LoVo (cell line): Measurements from ENCODE around the gene FAM53C.
"Not testable (repeated sequence)": the region's sequence is repeated elsewhere in the genome, so short reads cannot be mapped to it uniquely, and the experiment has no call there.

Experiments
- DNase-seq: peaks from one replicate; pipeline ENCODE4 v3.0.0-alpha.2; 2016; ENCODE audit warnings: low spot score

FAM53C gene

DNA sequence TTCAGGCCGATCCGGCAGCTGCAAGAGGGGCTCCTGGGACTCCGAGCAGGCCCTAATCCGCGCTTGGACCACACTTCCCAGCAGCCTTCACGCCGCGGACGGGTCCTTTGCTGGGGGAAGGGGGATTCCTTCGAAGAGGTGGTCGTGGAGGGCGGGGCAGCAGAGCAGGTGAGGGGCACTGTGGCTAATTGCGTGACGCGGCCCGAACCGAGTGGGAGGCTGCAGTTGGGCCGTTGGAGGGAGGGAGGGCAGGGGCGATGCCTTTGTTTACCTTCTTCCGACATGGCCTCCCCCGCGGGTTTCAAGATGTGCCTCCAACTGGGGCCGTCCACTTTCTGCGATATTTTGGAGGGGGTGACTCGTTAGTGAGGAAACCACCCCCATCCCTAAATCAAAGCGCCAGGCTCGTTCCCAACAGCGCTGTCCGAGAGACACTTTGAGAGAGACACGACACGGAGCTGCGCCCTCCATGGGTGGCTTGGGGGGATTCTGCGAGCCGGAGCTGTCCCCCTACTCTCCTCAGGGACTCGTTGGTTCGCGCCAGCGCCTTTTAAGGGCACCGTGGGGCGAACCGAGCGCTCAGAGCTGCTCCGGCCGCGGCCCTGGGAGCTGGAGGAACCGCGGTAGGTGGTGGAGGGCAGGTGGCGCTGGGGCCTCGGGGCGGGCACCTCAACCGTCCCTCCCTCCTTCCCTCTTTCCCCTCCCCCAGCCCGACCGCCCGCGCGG, at the start of gene FAM53C:
FAM53C (plus strand) TSS at position 582 of the 726 bp plus-strand sequence. CDS start 3,070 bp downstream, outside the sequence.
- peak; percentile 94 for DNase-seq

DNA sequence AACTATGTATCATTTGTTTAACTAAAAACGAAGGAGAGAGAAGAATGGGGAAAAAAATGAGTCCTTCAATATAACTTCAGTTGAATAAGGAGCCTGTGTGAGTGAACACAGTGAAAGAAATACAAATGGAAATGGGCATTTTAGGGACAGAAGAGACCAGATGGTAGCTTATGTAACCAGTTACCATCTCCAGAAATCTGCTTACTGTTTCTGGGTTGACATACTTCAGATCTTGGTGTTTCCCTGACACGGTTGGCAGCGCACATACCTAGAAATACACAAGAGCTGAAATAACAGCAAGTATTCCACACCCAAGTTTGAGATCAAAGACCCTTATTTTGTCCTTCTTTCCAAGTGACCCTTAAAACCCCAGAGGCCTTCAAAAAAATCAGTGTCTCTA, 48.8 kb upstream of the FAM53C start:
- DNase-seq: no peak

DNA sequence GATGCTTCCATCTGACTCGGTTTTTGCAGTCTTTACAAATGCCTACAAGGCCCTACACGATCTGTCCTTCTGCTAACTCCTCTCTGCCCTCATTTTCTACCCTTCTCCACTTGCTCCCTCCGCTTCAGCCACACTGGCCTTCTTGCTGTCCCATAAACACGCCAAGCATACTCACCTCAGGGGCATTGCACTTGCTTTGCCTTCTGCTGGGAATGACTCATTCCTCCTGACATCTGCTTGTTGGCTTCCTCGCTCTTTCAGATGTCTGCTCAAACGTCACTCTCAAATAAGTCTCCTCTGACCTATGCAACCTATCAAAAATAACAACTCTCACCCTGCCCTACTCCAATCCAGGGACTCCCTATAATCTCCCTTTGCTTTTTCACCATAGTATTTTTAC, 34.7 kb upstream of the FAM53C start:
- no peak for DNase-seq

DNA sequence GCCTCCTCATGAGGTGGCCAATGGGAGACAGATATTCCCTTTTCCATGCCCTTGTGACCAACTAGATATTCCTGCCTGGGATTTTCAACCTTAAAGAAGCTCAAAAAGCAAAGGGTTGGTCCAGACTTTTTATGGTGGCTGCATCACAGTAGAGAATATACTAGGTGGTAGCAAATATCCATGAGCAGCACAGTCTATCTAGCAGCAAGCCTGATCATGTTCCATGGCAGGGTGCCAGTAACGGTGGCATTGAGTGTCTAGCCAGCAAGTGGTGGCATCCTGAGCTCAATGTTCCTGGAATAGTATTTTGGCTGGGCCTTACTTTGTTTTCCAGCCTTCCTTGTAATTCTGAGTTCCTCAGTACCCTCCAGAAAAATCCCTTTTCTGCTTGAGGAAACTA, 32.3 kb upstream of the FAM53C start:
- no peak for DNase-seq

DNA sequence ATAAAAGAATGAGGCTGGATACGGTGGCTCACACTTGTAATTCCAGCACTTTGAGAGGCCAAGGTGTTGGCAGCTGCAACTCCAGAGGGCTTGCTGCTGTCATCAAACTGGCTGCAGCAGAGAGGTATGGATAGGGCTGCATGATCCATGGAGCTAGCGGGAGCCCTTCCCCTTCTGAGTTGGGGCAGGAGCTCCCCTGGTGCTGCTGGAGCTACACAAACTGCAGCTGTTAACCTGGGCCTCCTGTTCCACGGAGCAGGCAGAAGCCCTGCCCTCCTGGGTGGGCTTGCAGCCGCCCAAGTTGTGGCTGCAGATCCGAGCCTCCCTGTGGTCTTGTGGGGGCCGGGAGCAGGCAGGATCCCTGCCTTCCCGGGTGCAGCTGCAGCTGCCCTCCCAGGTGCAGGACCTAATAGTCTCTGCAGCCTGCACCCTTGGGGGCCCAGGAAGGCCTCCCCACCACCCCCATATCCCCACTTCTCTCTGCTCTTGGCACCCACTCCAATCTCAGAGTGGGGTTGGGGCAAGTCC, 22.3 kb upstream of the FAM53C start:
- no peak for DNase-seq

DNA sequence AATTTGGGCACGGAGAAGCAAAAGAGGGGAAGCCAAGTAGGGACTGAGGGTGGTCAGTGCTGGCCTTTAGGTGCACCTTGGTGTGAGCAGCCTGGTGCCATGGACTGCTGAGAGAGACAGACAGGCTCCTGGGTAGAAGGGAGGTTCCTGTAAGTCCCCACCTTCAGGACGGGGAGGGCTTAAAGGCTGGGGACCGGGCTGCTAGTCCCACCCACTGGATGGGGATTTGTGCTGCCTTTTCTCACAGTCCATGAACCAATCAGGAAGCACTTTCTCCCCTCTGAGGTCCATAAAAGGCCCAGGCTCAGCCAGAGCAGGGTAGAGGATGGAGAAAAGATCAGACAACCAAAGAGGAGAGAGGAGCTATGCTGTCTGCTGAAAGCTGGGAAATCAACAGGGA, 21.7 kb upstream of the FAM53C start:
- no peak for DNase-seq

DNA sequence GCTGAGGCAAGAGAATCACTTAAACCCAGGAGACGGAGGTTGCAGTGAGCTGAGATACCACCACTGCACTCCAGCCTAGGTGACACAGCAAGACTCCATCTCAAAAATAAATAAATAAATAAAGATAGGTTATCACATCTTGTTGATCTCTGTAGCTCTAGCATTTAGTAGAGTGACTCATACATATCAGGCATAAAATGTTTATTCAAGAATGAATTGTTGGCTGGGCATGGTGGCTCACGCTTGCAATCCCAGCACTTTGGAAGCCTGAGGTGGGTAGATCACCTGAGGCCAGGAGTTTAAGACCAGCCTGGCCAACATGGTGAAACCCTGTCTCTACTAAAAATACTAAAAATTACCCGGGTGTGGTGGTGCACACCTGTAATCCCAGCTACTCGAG, 19.9 kb upstream of the FAM53C start:
- DNase-seq: not testable (repeated sequence)

DNA sequence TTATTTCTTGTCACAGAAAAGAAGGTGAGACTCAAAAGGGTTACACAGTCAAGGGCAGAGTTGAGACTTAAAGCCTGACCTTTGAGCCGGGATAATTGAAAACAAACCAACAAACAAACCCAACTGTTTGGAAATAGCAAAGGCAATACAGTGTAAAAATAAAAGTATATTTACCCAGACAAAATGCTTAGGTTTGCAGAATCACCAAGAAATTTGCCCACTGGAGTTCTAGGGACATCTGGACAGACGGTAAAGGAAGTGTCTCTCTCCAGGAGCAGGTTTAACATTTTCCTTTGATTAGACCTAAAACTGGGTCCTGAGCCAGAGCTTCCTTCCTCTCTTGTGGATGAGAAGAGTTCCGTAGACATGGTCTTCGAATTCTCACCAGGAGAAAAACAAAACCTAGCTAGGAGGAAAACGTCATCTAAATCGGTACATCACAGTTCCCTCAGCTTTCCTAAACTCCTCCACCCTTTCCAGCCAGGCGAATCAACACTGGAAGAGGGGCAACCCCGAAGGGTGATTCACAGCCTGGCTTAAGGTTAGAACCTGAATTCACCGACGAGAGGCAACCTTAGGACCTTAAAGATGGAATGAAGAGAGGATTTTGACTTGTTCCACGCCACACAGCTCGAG, 7.1 kb upstream of the FAM53C start:
- DNase-seq: no peak

DNA sequence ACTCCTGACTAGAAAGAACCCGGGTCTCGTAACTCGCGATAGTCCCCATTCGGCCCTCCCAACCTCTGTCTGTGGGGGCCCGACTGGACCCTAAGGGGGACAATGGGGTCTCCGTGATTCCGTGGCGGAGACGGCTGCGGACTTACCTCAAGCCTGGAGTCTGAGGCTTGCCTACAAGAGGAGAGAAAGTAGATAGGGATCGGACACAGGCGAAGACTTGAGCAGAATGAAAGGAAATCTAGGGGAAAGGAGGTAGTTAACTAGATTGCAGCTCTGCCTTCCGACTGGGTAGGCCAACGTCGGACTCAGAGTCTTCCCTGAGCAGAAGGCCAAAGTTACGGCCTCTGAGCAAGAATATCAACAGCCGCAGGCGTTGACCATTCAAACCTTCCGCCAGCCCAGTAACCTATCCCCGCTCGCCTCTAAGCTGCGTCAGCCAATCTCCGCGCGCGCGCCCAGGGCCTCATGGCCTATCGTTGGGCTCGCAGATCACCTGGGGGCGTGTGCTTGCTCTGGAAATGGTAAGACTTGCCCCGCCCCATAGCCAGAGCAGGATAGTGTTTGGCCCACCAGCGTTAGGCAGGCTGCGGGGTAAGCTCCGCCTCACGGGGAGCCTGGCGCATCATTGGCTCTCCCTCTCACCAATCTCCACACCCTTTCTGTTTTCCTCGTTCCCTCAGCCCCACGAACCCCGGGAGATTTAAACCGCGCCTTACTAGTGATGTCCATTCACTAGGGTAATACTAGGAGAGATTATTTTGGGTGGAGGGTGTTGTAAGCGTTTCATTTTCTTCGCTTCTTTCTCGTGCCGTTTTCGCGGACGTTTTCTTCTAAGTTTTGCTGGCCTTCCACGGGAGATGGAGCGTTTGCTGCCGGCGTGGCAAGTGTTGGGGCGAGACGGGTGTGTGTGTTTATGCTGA, 6.4 kb upstream of the FAM53C start, which contains the start of gene CDC25C:
CDC25C (minus strand) TSS at position 356 of the 920 bp plus-strand sequence. CDS start 624 bp downstream, outside the sequence.
- peak; percentile 100 for DNase-seq

DNA sequence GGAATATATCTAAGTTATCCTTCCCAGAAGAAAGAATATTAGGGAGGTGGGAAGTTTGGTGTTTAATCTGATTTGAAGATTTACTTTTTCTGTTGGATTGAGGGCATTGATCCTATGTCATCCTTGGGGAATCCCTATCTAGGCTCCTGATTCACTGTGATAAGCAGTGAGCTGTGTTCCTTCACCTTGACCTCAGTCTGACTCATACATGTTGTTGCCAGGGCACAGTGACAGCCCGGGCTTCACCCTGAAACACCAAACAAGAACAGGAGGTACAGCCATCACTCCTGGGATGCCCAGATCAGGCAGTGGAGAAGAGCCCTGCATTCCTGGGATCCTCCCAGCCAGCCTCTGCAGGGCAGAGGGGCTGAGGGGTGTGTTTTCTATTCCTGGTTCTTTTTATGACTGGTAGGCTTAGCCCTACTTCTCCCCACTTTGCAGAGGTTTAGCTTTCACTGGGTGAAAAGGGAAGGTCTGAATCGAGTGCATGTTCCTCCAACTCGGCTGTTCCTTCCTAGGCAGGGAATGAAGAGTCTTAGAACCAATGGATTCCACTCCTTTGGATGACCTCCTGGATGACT, 3.1 kb upstream of the FAM53C start:
- no peak for DNase-seq

DNA sequence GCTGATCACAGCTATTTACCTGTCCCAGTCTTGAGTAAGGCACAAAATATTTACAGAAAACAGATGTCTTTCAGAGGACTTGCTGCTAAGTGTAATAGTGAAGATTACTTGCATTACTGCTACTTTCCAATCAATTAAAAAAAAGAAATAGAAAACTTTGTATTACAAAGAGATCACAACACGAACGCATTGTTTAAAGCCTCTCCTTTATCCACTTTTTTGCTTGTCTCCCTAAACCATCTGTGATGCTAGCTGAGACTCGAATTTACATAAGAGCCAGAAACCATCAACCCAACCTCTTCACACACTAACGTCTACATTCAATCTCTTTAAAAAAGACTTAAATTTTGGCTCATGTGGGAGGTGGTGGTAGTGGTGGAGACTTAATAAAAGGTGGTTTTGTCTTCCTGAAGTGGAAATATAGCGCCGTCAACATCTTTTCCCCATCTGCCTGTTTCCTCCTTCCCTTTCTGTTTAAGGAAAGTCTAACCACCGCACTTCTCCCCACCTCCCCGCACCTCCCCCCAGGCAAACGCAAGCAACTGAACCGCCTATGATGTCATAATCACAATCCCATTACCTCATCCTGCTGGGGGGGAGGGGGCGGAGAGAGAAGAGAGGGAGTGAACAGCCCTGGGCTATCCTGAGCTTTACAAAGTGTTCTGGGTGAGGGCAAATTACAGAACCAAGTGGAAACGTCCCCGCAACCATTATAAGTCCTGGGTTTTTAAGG, 948 bp upstream of the FAM53C start:
- DNase-seq: peak; percentile 83

DNA sequence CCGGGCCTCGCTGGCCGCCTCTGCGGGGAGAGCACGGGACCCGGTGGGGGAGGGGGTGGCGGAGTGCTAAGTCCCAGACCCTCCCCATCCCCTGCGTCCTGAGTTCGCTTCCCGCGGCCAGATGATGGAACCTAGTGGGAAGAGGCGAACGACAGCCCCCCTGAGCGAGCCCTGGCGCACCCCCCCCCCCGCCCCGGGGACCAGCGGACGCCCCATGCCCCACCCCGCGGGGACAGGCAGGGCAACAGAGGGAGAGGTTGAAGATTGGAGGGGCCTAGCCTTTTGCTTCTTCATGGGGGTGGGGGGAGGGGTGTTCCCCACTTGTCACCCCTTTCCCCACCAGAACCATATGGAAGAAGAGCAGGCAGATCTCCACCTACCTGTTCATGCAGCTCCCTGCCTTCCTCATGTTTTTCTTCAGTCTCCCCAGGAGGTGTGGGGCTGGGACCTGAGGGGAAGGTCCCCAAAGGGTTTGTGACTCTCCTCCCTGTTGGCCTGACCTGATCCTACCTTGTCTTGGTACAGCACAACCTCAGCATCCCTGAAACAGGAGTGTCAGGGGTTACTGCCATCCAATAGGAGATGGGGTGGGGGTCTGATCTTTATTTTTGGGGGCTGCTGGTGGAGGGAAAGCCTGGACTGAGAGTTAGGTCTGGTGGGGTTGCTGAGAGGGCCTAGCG, 485 bp downstream of the FAM53C start:
- DNase-seq: no peak

DNA sequence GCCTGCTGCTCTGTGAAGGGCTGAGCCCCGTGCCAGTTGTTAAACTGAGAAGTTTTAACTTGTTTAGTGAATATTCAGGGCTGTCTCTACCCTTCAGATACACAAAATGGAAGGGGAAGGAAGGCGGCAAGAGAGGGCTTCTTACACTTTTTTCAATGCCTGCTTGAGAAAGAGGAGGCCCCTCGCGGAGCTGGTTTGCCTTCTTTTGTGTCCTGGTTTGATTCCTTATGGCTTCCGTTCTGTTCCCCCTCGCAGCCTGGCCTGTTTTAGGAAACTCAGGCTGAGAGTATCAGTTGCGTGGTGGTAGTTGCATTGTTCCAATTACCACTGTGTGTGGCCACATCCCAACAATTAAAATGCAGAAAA, 1.0 kb downstream of the FAM53C start:
- no peak for DNase-seq

DNA sequence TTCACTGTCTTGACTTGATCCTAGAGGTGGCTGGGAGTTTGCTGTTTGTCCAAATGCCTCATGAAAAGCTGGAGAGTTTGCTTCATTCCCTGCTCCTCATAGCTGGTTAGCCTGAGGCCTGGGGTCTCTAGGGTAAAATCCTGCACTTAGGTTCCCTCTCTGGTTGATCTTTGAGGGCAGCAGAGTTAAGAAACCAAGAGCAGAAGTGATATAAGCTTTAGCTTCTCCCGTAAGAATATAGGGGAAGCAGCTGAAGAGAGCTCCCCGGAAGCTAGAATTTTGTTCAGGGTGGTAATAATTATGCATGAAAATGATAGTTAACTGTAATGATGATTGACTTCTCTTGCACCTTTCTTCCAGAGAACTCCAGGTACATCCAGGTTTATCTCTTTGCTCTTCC, 1.4 kb downstream of the FAM53C start:
- DNase-seq: no peak

DNA sequence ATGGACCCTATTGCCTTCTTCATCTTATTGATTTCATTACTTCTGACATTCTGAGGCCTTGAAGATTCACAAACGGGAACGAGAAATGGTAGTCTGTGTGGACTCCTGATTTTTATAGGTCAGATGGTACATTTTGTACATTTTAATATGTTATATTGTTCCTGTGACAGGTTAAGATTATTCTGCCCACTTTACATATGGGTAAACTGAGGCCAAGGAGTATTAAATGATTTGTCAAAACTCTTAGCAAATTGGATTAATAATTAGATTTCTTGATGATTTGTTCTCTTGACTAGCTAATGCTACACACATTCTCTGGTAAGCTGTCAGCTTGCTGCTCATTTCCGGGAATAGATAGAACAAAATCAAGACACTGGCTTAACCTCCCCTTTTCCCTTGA, 1.9 kb downstream of the FAM53C start:
- no peak for DNase-seq

DNA sequence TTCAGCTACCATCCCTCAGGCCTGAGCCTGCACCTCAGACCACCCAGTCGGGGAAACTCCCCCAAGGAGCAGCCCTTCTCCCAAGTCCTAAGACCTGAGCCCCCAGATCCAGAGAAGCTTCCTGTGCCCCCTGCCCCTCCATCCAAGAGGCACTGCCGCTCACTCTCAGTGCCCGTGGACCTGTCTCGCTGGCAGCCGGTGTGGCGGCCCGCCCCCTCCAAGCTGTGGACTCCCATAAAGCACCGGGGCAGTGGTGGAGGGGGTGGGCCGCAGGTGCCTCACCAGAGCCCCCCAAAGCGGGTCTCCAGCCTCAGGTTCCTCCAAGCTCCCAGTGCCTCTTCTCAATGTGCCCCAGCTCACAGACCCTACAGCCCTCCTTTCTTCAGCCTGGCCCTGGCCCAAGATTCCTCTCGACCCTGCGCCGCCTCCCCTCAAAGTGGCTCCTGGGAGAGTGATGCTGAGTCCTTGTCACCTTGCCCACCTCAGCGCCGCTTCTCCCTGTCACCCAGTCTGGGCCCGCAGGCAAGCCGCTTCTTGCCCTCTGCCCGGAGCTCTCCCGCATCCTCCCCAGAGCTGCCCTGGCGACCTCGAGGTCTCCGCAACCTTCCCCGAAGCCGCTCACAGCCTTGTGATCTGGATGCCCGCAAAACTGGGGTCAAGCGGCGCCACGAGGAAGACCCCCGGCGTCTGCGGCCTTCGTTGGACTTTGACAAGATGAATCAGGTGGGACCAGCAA, 7.0 kb downstream of the FAM53C start:
- DNase-seq: no peak

DNA sequence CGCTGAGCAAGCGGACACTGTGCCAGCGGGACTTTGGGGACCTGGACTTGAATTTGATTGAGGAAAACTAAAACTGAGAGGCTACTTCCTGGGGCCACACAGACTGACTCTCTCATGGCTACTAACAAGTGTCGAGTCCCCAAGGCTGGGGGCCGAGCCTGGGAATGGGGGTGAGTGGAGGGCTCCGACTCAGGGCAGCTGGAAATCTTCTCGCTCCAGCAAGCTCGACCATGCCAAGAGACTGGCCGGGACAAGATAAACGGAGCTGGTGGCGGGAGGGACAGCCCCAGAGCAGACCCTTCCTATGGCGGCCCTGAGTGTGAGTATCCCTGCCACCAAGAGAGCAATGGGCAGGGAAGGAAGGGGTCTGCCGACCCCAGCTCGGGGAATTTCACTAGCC, 8.8 kb downstream of the FAM53C start:
- DNase-seq: no peak

DNA sequence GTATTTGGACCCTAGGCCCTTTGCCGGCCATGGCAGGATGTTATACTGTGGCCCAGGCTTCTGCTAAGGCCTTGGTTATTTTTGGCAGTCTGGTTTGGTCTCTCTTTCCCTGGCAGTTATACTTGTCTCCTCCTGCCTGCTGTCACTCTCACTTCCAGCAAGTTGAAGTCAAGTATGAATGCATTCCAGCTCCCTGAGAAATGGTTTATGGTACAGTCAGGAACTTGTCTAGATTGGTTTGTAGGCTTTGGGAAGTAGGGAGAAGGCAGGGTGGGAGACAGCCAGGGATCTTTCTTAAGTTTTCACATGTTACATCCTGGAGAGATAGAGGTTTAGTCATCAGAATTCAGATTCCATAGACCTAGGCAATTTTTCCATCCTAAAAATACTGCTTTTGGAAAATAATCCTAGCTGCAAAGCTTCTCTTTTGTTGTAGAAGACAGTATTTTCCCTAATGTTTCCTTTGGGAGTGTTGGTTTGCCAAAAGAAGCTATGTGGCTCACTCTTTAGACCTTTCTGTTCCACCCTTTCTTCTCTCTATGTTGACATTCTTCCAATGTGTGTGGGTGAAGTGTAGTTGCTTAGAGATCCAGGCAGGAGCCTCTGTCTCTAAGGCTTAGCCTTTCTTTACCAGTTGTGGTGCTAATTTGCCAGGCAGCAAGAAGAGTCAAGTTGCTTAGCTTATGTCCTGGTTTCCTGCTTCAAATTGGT, 11.9 kb downstream of the FAM53C start:
- DNase-seq: no peak

DNA sequence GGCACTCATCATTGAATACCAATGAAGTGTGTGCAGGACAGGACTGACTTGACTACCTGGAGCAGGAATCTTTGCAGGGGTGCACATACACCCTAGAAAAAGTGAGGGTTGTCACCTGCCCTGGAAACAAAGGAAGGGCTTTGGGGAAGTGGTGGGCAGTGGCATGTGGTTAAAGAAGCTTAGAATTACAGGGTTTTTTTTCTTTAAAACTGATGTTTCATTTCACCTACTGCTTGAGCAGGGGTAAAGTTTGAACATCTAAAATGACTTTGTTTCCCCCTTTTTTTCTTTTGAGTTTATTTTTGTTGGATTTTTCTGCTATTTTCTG, 12.5 kb downstream of the FAM53C start:
- DNase-seq: no peak

DNA sequence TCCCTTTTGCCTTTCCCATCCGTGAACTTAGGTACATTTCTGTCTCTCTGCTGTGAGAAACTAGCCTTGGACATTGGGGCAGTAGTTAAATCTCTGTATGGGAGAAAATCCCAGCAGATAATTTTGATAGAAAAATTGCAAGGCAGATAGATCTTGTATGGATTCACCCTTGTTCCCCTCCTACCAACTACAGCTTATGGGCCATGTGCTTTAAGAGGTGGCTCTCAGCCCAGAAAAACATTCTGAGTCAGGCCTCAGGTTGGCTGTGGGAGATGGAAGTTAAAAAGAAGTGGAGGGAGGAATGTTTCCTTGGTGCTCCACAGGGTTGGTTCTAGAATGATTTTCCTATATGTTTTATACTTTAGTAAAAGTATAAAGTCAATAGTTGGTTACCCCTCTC, 13.0 kb downstream of the FAM53C start:
- DNase-seq: no peak
